Activated CD8-positive, alpha-beta memory T cell treated with anti-CD3 and anti-CD28 coated beads, Interleukin-2, amount 50 U/mL, for 24 hours (primary cell): ENCODE measurements around the gene INAFM2.

ENCODE experiments used
- DNase-seq: peaks from one replicate; pipeline ENCODE4 v3.0.0-alpha.2; 2020; ENCODE audit errors: extremely low read depth

Gene INAFM2

GRCh38 chr15:40306908-40307307, 16.6 kb upstream of the INAFM2 start:
- no peak for DNase-seq

GRCh38 chr15:40307421-40308211, 15.9 kb upstream of the INAFM2 start, which contains the start of gene PLCB2:
Gene PLCB2, minus strand, starts transcription at chr15:40307935. Its CDS starts 263 bp downstream, at chr15:40307672.
- DNase-seq: peak; percentile 26

DNA sequence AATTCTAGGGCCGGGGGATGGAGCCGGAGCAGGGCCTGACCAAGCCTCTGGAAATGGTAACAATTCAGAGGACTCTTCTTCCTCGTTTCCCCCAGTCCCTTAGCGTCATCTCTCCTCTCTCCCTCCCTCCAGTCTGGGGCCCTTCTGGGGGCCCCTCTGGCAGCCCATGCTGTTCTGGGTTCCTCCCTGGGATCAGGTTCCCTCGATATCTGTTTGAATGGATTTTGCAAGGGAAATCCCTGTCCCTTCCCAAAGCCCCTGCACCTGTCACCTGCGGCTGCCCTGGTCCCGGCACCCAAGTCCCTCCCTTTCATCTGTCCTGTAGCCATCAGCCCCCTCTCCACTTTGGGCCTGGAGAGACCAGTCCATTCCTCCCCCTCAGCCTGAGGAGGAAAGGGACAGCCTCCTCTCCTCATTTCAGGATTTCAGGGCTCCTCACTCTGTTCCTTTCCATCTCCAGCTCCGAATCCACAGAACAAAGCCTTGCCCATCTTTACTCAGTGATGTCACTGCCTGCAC, 14.1 kb upstream of the INAFM2 start:
- no peak for DNase-seq

DNA sequence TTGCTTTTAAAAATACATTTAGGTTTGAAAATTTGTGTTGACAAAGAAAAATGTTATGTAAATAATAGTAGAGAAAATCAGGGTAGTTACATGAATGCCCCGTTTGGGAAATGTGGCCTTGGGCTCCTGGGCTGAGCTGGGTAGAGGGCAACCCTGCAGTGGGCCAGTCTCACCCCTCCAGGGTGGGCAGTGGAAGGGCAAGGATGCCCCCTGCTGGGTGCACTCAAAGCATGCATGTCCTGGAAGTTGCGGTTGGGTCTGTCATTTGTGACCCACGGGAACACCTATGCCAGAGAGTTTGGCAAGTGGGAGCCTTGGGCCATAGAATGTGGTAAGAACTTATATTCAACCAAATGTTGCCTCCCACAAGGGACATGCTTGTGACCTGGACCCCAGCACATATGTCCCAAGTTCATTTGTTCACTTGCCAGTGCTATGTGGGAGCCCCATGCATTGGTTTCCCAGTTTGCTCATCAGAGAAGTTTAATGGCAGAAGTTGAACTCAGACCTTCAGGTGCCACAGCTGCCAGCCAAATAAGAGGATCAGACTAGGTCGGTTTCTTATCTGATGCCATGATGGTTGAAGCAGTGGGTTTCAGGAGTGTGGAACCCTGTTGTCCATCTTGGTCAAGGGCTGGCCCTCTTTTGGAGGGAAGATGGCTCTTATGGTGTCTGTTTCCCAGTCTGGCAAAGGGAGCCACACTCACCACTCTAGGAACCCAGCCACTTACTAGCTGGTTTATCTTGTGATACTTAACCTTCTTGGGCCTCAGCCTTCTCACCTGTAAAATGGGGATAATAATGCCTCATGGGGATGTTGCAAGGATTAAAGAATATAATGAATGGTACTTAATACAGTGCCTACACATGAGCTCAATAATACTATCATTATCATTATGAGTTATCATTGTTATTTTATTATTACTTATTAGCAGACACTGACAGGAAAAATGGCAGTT, 13.2 kb upstream of the INAFM2 start:
- no peak for DNase-seq

DNA sequence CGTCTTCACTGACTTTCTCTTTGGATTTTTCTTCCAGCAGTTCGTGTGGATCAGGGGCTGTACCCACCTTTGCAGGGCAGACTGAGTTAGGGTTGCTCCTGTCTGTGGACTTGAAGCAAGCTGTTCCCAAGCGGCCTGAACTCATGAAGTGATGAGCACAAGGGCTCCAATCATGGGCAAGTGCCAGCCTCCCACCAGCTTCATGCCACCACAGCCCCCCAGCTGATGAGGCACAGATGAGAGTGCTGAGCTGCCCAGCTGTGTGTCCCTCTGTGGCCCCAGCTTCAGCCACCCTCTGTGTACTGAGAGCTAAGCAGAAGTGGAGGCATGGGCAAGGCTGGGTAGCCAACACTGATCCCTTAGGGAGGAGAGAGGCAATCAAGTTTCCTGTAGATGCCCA, 12.5 kb upstream of the INAFM2 start:
- DNase-seq: no peak

DNA sequence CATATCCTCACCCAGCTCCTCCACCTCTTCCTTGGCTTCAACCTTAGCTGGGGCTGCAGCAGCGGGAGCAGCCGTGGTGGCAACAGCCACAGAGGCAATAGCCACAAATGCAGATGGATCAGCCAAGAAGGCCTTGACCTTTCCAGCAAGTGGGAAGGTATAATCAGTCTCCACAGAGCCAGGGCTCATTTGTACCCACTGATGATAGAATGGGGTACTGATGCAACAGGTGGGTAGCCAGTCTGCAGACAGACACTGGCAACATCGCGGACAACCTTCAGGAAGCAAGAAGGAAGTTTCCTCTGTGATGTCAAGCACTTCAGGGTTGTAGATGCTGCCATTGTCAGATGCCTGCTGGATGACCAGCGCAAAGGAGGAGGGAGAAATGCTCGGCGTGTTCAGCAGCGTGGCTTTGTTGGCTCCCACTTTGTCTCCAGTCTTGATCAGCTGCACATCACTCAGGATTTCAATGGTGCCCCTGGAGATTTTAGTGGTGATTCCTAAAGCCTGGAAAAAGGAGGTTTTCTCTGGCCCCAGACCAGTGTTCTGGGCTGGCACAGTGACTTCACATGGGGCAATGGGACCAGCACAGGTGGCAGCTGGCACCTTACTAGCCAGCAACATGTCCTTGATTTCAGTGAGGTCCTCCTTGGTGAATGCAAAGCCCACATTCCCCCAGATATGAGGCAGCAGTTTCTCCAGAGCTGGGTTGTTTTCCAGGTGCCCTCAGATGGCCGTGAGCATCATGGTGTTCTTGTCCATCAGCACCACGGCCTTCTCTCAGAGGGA, 10.9 kb upstream of the INAFM2 start:
- DNase-seq: no peak

DNA sequence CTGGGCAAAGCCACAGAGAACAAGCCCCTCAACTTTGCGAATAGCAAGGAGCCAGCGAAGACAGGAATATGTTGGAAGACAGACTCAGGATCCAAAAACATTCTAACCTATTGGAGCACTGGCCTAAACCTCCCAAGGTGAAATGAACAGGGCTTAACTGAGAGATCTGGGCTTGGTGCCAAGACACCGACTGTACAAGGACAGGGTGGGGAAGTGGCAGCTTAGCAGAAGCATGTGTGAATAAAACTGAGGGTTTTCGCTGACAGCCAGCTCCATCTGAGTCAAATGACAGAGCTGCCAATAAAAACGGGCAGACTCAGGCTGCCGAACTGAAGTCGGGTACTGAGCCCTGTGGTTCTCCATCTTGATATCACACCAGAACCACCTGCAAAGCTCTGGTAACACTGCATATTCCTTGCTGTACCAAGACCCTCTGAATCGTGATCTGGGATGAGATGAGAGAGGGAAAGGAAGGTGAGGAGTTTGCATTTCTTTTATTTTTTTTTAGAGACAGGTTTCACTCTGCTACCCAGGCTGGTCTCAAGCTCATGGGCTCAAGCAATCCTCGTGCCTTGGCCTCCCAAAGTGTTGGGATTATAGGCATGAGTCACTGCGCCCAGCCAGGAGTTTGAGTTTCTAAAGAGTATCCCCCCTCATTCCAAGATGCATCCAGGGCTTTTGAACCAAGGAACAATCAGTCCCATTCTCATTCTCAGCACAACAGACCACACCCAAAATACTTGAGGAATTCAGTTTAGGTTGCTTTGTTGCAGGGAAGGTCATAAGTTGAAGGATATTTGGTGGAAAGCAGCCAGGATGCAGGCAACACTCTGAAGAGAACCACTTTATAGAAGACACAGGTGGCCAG, 9.7 kb upstream of the INAFM2 start:
- DNase-seq: no peak

DNA sequence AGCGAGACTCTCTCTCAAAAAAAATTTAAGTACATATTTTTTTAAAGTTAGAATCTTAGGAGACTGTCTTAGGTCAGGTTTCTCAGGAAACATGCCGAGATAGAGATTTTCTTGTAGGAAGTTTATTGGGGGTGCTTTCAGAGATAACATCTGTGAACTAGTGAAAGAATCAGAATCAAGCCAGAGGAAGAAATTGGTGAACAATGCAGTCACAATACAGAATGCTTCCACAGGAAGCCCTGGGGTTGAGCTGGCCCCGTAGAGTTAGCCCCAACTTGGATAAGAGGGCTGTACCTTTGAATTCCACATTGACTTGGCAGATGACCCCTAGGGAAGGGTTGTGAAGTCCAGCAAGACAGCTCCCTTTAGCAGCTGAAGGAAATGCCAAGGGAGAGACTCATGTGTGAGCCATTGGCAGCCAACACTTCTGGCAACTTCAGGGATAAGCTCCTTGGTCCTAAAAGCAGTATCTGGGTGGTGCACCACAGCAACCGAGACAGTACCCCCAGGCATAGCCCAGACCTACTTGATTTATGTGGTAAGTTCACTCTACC, 8.7 kb upstream of the INAFM2 start:
- no peak for DNase-seq

DNA sequence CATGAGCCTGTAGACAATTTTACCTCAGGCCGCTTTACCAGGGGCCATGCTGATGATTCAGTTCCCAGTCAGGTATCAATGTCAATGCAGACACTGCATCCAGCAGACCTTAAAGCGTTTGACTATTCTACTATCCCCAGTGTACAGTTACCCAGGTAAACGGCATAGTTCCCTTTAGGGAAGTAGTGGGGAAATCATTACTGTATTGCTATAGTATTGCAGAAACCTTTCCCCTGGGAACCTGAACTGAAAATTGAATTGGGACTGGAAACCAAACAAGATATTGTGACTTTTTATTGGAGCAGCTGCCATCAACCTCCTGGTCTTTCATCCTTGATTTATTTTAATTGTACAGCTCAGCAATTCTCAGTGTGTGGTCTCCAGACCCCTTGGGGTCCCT, 6.6 kb upstream of the INAFM2 start:
- DNase-seq: no peak

DNA sequence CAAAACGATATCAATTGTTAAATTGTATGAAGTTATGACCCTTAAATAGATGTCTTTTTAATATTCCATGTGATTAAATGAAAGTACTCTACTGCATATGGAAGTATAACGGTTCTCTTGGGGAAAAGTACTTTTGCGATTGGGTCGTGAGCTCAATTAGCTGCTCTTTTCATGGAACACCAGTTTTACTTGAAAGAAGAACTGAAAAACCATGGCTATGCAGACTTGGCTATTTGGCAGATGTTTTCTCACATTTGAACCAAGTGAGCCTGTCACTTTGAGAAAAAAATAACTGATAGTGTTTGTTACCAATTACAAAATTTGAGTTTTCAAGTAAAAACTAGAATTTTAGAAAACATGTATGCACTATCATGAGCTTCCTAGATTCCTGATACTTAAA, 5.9 kb upstream of the INAFM2 start:
- DNase-seq: no peak

DNA sequence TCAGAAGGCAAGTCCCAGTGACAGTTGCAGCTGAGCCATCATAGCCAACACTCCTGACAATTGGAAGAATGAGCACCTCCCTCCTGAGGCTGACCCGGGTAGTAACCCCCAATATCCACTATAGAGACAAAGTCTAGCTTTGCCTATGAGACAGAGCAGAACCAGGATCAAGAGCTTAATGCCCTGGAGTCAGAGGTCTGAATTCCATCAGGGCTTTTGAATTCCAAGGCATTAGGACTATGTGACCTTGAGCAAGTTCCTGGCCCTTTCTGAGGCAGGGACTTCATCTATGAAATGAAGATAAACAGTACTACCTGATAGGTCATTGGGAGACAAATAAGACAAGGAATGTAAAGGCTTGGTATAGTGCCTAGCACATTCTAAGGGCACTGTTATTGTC, 3.1 kb upstream of the INAFM2 start:
- DNase-seq: no peak

DNA sequence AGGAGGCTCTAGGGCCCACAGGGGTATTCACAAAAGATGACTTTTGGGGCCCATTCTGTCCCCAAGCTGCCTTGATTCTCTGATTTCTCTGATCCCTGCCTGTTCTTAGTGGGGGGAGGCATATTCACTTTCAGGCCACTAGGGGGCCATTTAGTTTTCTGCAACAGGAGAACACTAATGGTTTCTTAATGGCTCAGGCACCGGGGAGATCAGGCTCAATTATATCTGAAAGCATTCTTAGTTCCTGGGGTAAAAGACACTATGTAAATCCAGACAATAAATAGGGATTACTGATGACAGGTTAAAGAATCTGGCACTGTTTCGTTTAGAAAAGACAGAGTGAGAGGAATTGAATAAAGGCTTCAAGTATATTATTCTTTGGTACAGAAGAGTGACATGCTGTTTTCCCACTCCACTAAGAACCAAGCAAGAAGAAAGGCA, 2.5 kb upstream of the INAFM2 start:
- DNase-seq: no peak

GRCh38 chr15:40322531-40323238, 807 bp upstream of the INAFM2 start:
- DNase-seq: no peak

DNA sequence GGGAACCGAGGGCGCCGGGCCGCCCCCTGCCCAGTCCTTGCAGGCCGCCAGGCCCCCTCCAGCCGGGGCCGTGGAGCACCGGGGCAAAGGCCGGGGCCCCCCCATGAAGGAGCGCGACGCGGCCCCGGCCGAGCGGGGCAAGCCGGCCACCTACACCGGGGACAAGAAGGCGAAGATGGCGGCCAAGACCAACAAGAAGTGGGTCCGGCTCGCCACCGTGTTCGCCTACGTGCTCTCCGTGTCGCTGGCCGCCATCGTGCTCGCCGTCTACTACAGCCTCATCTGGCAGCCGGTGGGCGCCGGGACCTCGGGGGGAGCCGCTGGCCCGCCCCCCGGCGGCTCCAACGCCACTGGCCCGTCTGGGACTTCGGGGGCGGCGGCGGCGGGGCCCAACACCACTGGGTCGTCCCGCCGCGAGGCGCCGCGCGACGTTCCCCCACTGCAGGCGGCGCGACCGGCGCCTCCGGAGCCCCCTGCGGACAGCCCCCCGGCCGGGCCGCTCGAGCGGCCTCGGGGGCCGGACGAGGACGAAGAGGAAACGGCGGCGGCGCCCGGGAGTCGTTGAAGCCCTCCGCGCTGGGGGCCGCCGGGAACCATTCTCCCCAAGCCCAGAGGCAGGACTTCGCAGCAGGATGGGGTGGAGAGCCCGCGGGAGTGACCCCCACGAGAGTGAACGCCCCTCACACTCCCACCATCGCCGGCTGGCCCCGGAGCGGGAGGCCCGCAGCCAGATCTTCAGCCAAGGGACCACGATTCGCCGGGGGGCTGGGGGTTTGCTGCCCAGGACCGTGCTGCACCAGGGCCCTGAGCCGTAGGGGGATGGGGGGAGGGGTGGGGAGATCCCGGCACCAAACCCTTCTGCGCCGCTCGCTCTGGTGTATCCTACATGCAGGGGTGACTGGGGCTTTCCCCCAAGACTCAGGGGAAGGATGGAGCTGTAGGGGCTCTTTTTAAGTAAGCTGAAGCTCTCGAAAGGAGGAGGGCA, 753 bp downstream of the INAFM2 start:
- no peak for DNase-seq

GRCh38 chr15:40325188-40325587, 1.7 kb downstream of the INAFM2 start:
- no peak for DNase-seq

GRCh38 chr15:40325700-40326099, 2.2 kb downstream of the INAFM2 start:
- DNase-seq: no peak

DNA sequence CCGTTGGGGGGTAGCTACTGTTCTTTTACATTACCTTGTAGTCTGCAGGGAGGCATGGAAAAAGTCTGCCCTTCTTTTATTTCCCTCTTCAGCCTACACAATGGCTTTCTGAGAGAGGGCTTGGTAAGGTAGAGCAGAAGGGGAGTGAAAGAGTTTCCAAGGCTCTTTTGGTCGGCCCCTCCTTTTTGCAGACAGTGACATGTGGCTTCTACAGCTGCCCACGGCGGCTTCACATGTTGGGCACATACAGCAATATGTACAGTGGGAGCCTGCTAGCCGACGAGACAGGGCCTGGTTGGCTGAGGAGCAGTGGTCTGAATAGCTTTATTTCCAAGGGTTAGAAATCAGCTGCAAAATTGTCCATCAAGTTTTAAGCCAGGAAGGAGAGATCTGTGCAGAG, 4.0 kb downstream of the INAFM2 start:
- DNase-seq: no peak

DNA sequence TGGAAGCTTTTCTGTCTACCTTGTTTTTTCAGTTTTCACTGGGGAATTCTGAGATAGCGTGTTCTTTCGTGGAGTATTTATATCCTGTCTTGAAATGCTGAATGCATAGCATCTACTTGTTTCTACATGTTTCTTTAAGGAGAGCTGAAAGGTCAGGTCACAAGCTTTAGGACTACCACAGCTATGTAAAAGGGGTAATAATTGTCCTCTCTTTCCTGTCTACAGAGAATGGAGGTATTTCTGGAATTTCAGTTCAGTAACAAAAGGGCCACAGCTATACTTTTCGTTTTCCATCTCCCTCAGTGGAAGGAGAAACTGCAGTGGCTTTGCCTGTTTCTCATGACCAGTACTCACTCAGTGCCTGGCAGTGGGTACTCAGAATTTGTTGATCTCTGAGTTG, 4.7 kb downstream of the INAFM2 start:
- DNase-seq: no peak

DNA sequence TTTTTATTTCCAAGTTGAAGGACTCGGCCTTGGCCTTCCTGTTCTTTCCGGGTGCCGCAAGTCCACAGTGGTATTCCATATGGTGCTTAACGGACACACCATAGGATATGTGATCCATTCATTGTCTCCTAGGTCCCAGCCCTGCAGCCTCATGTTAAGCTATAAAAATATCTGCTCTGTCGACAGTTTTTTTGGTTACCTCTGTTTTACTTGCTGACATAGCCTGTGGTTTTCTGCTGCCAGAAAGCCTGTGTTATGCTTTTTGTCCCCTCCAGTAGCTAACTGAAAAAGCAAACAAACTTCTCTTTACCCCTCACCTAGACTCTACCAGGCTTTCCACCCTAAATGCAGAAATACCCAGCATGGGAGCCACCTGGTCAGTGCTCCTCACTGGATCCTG, 5.3 kb downstream of the INAFM2 start:
- DNase-seq: no peak
